A549 (cell line): ENCODE results near the gene WNT7B. TPM values are rescaled to one million over a fixed set of nuclear protein-coding genes. Genes with fewer than 3 reads are reported as not detected.

Experiments used
- ATAC-seq, 2 experiments: fragments of 200-7000 bp in 1 of 2; fragments of >200 bp in 1 of 2; cut with Nextera tagmentation in 1 of 2; cut with Tn5 transposase in 1 of 2; 3 replicates each; pipeline versions ENCODE4 v1.8.0 to v1.9.1; 2018 to 2020; ENCODE audit warnings: mild to moderate bottlenecking in 1 of 2, moderate library complexity in 1 of 2
- CTCF ChIA-PET: fragments of 300-600 bp; sonication (Branson Sonifier 250); formaldehyde crosslinking; extraction: SDS; loops from one replicate; lab custom pipeline; 2021; ENCODE audit warnings: antibody characterized with exemption, inconsistent platforms; lab: Yijun Ruan, JAX
- POLR2A ChIA-PET: fragments of 350-600 bp; formaldehyde crosslinking; extraction: SDS; loops from one replicate; lab custom pipeline; 2021; ENCODE audit warnings: antibody characterized with exemption, inconsistent platforms; lab: Yijun Ruan, JAX
- DNase-seq, 2 experiments: peaks; one replicate each; pipeline versions ENCODE4 v3.0.0 to v3.0.0-alpha.2; 2011 to 2016; ENCODE audit warnings: low read depth in 1 of 2, low spot score in 1 of 2
- FAIRE-seq: peaks from 2 replicates; lab custom pipeline; 2011; peaks lifted over from hg19 to GRCh38; lab: Jason Lieb, UNC
- H3K27ac ChIP-seq, 2 experiments: fragments of >200 bp; sonication (Bioruptor Twin); formaldehyde crosslinking; 3 replicates each; pipeline ENCODE4 v1.5.1; 2016 to 2017
- H3K4me1 ChIP-seq: fragments of >200 bp; sonication (Bioruptor Twin); formaldehyde crosslinking; 3 replicates; pipeline ENCODE4 v1.6.1; 2016
- H3K4me2 ChIP-seq: fragments of >200 bp; sonication (Bioruptor Twin); formaldehyde crosslinking; 3 replicates; pipeline ENCODE4 v1.6.1; 2016
- H3K4me3 ChIP-seq: fragments of >200 bp; sonication (Bioruptor Twin); formaldehyde crosslinking; 3 replicates; pipeline ENCODE4 v1.5.1; 2016
- H3K9me3 ChIP-seq: fragments of >200 bp; sonication (Bioruptor Twin); formaldehyde crosslinking; 3 replicates; pipeline ENCODE4 v1.6.1; 2016
- ATOH8 ChIP-seq: fragments of 250-450 bp; sonication (Bioruptor Pico); IDR thresholded peaks from 2 replicates; pipeline ENCODE4 v1.5.0; 2020; ENCODE audit warnings: low read depth, mild to moderate bottlenecking, moderate library complexity
- CBX8 ChIP-seq: fragments of 200-600 bp; sonication (generic); IDR thresholded peaks from 2 replicates; pipeline ENCODE4 v1.6.1; 2016
- CHD2 ChIP-seq: fragments of 150-350 bp; IDR thresholded peaks from 2 replicates; pipeline ENCODE4 v1.6.1; 2014; ENCODE audit warnings: low read length; ENCODE audit not compliant: partially characterized antibody
- EP300 ChIP-seq, 2 experiments: fragments of >200 bp; sonication (Bioruptor Twin); formaldehyde crosslinking; IDR thresholded peaks; 2 replicates in 1 of 2; 3 replicates in 1 of 2; pipeline ENCODE4 v1.6.1; 2016 to 2017
- FOXS1 ChIP-seq: fragments of 250-450 bp; sonication (Bioruptor Pico); IDR thresholded peaks from 2 replicates; pipeline ENCODE4 v1.5.0; 2020; ENCODE audit warnings: mild to moderate bottlenecking, moderate library complexity
- GATA3 ChIP-seq: IDR thresholded peaks from 2 replicates; pipeline ENCODE4 v1.6.1; 2012; ENCODE audit warnings: borderline replicate concordance
- HDAC2 ChIP-seq: fragments of 200-600 bp; sonication (generic); IDR thresholded peaks from 2 replicates; pipeline ENCODE4 v1.6.1; 2016
- HEYL ChIP-seq: fragments of 250-450 bp; sonication (Bioruptor Pico); IDR thresholded peaks from 2 replicates; pipeline ENCODE4 v1.8.0; 2021; ENCODE audit warnings: mild to moderate bottlenecking, moderate library complexity
- HOXA7 ChIP-seq: fragments of 250-450 bp; sonication (Bioruptor Pico); IDR thresholded peaks from 2 replicates; pipeline ENCODE4 v1.5.0; 2020; ENCODE audit warnings: mild to moderate bottlenecking, moderate library complexity
- JUN ChIP-seq, 2 experiments: fragments of >200 bp; sonication (Bioruptor Twin); formaldehyde crosslinking; IDR thresholded peaks; 2 replicates in 1 of 2; 3 replicates in 1 of 2; pipeline ENCODE4 v1.6.1; 2016 to 2017
- MAFK ChIP-seq: fragments of 450-650 bp; IDR thresholded peaks from 2 replicates; pipeline ENCODE4 v1.6.1; 2014; ENCODE audit not compliant: partially characterized antibody
- NFE2L2 ChIP-seq: fragments of 150-350 bp; conservative IDR thresholded peaks from 2 replicates; pipeline ENCODE4 v1.6.1; 2014; ENCODE audit warnings: low read length
- PHF8 ChIP-seq: fragments of 200-600 bp; sonication (generic); IDR thresholded peaks from 2 replicates; pipeline ENCODE4 v1.6.1; 2016; ENCODE audit warnings: low read depth, mild to moderate bottlenecking, antibody characterized with exemption, moderate library complexity, borderline replicate concordance
- POLR2AphosphoS2 ChIP-seq: conservative IDR thresholded peaks from 2 replicates; pipeline ENCODE4 v1.6.1; 2012; ENCODE audit warnings: low read length, improper control_type of control experiment, inconsistent platforms
- RCOR1 ChIP-seq: fragments of 150-350 bp; IDR thresholded peaks from 2 replicates; pipeline ENCODE4 v1.6.1; 2014; ENCODE audit warnings: antibody characterized with exemption, low read length, low read depth
- RFX5 ChIP-seq: fragments of 450-650 bp; IDR thresholded peaks from 2 replicates; pipeline ENCODE4 v1.7.1; 2014; ENCODE audit warnings: antibody characterized with exemption, mild to moderate bottlenecking, moderate library complexity
- SREBF2 ChIP-seq: fragments of 450-650 bp; IDR thresholded peaks from 2 replicates; pipeline ENCODE4 v1.6.1; 2014; ENCODE audit warnings: mild to moderate bottlenecking, moderate library complexity
- TP53 ChIP-seq: fragments of 250-450 bp; sonication (Bioruptor Pico); IDR thresholded peaks from 2 replicates; pipeline ENCODE4 v1.5.0; 2021; ENCODE audit warnings: mild to moderate bottlenecking, moderate library complexity
- ZC3H11A ChIP-seq: fragments of 450-650 bp; IDR thresholded peaks from 2 replicates; pipeline ENCODE4 v1.6.1; 2014; ENCODE audit warnings: antibody characterized with exemption, mild to moderate bottlenecking
- ZSCAN20 ChIP-seq: fragments of 250-450 bp; sonication (Bioruptor Pico); IDR thresholded peaks from 2 replicates; pipeline ENCODE4 v1.8.0; 2022; ENCODE audit warnings: mild to moderate bottlenecking, moderate library complexity
- WGBS: methylation state at CpG from one replicate; pipeline ENCODE4 v1.1.6; 2017; ENCODE audit errors: missing lambda C conversion rate; 5-methylcytosine and 5-hydroxymethylcytosine counted together
- polyA plus RNA-seq, 4 experiments: library from polyadenylated mRNA; depleted of rRNA in 3 of 4; stranded (reverse); fragments of >200 nt; fragmentation: RNase III in 1 of 4; extraction: RNeasy Plus Mini Kit Qiagen cat#74134 plus additional on column Dnase treatment in 1 of 4; gene quantifications; 2 replicates in 3 of 4; 3 replicates in 1 of 4; pipeline ENCODE4 v1.2.3, GENCODE V29; 2011 to 2017
- TF ChIP-seq, protein P1 (sequence below): IDR thresholded peaks from 2 replicates; pipeline ENCODE4 v1.6.1; 2012
- TF ChIP-seq, protein P2 (sequence below): fragments of 200-600 bp; sonication (generic); IDR thresholded peaks from 2 replicates; pipeline ENCODE4 v1.6.1; 2016; ENCODE audit warnings: antibody characterized with exemption, mild to moderate bottlenecking, moderate library complexity
- TF ChIP-seq, protein P3 (sequence below): fragments of 150-350 bp; IDR thresholded peaks from 2 replicates; pipeline ENCODE4 v1.6.1; 2014; ENCODE audit warnings: low read depth, mild to moderate bottlenecking, low read length

Gene WNT7B
- polyA plus RNA-seq, 2 of the 4 experiments (the other 2 are of a cell fraction) = 16.9 to 80.8 TPM

DNA sequence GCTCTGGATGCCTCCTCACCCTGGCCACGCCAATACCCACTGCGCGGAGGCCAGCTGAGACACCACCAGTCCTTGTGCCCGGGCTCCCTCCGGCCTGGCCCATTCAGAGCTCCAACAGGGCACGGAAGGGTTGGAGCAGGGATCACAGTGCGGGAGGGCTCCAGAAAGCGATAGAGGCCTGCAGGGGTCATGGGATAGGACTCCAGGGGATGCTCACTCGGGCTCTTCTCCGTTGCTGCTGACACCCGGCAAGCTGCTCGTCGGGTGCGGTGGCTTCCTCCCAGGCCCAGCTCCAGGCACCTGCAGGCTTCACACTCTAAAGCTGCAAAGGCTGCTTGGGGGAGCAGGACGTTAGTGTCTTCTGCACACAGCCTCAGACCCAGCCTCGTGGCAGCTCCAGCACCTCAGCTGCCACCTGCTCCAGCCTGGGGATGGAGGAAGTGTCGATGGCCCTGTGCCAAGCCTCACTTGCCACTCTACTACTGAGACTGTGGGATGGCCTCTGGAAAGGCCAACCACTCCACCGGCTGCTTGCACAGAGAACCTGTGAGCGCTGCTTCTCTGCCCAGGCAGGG is 10.6 kb downstream of the WNT7B start:
- ATAC-seq (no peak), DNase-seq (no peak), FAIRE-seq (no peak)
- WGBS = 77% methylated on average over 9 of the region's 19 CpGs
- H3K4me1 ChIP-seq = peaks cover 100% of the 10 kb centered on the region
- no peak overlapping the region for H3K4me3 ChIP-seq
- CTCF ChIA-PET = interaction anchor here (0.6 to 2.3 kb wide), 5 partner anchors 25 to 413 kb away, joined by 3 to 7 read pairs (median 3); no protein-coding TSS in a partner anchor
- POLR2A ChIA-PET = no interaction called here
- H3K4me2 ChIP-seq = peak overlapping the region; percentile 63; the same call in 2 of the 3 replicates
- peak overlapping the region in 1 of 2 experiments; percentile 88; a peak in 3 of 6 replicates for H3K27ac ChIP-seq
- TF ChIP-seq EP300 (IDR thresholded peaks at IDR 0.05) (no peak), SREBF2 (no peak), FOXS1 (CRISPR knock-in tag) (no peak), ZC3H11A (no peak), HDAC2 (no peak), POLR2AphosphoS2 (no peak), PHF8 (no peak)
- TF ChIP-seq, all 56 proteins: peak for 0
- no peaks in the 10 kb centered on the region for H3K9me3 ChIP-seq

DNA sequence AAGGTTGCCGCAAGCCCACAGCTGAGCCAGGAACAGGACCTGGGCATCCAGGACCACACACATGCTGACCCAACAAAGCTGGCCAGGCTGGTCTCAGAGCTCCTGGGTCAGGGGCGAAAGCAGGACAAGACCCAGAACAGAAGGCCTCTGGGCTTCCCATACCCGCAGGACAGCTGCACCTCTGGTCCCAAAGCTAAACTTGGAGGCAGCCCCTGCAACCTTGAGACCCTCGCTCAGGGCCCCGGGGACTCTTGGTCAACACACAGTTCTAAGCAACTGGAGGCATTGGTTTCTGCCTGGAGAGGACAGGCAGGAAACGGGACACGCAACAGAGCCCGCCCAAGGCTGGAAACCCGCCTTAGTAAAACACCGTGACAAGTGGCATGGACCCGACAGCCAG is 11.4 kb downstream of the WNT7B start:
- ChIA-PET CTCF (interaction anchor here (0.6 to 2.3 kb wide), 6 partner anchors 9 to 412 kb away, joined by 3 to 7 read pairs (median 3); no protein-coding TSS in a partner anchor), POLR2A (no interaction called here)
- no peak for TF ChIP-seq POLR2AphosphoS2
- Histone ChIP-seq H3K4me3 (no peak overlapping the region), H3K27ac (peak overlapping the region in 1 of 2 experiments; percentile 88; a peak in 3 of 6 replicates), H3K4me1 (peaks cover 100% of the 10 kb centered on the region), H3K4me2 (peak overlapping the region; percentile 23; the same call in 2 of the 3 replicates), H3K9me3 (no peaks in the 10 kb centered on the region)
- FAIRE-seq = no peak
- no peak for DNase-seq
- ATAC-seq = no peak
- WGBS = 94% methylated on average over 9 of the region's 11 CpGs

DNA sequence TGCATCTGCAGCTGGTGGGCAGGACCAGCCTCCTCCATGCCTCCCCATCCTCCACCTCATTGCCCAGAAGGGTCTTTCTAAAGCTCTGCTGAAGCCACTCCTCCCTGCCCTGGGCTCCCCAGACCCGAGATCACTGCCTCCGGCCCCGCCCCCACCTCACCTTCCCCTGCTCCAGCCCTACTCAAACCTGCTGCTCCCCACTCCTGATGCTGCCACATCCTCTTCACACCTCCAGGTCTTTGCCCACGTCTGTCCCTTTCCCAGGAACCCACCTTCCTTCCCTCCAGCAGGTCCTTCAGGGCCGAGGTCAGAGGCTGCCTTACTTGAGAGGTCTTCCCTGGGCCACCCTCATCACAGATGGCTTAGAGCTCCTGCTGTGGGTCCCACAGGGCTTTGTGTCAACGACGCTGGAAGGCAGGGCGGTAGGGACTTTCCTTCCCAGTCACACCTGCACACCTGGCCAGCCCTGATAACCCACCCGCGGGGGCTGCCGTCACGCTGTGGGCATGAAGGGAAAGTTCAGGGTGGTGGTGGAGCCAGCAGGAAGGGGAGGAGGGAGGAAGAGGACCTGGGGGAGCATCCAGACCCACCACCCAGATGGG is 11.9 kb downstream of the WNT7B start:
- no peak for ATAC-seq
- H3K27ac ChIP-seq = peak overlapping the region in 1 of 2 experiments; percentile 88; a peak in 3 of 6 replicates
- FAIRE-seq = no peak

DNA sequence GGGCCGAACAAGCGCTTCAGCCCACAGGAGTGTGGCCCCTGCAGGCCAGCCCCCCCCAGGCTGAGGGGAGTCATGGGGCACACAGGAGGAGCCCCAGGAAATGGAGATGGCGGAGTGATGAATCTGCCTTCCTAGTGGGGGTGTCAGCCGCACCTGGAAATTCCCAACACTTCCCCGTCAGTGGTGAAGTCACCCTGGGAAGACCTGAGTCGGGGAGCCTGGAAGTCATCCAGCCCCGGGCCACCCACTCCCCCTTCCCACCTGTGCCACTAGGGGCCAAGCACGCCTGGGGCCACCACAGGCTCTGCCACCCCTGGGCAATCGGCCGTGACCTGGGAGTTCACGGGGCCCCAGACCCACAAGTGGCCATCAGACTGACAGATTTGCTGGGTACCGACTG is 12.6 kb downstream of the WNT7B start:
- H3K27ac ChIP-seq = peak overlapping the region in 1 of 2 experiments; percentile 88; a peak in 3 of 6 replicates
- FAIRE-seq = no peak
- POLR2A ChIA-PET = no interaction called here
- TF ChIP-seq HOXA7 (no peak), TP53 (no peak), JUN (IDR thresholded peaks at IDR 0.05) (no peak), HDAC2 (no peak), GATA3 (no peak), MAFK (no peak), HEYL (CRISPR knock-in tag) (no peak), RCOR1 (no peak), RFX5 (no peak), PHF8 (no peak)
- TF ChIP-seq, protein P1, sequence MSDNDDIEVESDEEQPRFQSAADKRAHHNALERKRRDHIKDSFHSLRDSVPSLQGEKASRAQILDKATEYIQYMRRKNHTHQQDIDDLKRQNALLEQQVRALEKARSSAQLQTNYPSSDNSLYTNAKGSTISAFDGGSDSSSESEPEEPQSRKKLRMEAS = no peak
- TF ChIP-seq, protein P2, sequence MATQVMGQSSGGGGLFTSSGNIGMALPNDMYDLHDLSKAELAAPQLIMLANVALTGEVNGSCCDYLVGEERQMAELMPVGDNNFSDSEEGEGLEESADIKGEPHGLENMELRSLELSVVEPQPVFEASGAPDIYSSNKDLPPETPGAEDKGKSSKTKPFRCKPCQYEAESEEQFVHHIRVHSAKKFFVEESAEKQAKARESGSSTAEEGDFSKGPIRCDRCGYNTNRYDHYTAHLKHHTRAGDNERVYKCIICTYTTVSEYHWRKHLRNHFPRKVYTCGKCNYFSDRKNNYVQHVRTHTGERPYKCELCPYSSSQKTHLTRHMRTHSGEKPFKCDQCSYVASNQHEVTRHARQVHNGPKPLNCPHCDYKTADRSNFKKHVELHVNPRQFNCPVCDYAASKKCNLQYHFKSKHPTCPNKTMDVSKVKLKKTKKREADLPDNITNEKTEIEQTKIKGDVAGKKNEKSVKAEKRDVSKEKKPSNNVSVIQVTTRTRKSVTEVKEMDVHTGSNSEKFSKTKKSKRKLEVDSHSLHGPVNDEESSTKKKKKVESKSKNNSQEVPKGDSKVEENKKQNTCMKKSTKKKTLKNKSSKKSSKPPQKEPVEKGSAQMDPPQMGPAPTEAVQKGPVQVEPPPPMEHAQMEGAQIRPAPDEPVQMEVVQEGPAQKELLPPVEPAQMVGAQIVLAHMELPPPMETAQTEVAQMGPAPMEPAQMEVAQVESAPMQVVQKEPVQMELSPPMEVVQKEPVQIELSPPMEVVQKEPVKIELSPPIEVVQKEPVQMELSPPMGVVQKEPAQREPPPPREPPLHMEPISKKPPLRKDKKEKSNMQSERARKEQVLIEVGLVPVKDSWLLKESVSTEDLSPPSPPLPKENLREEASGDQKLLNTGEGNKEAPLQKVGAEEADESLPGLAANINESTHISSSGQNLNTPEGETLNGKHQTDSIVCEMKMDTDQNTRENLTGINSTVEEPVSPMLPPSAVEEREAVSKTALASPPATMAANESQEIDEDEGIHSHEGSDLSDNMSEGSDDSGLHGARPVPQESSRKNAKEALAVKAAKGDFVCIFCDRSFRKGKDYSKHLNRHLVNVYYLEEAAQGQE = no peak

More for the DNA sequence above, 11.9 kb downstream of the WNT7B start:
- Histone ChIP-seq H3K4me3 (no peak overlapping the region), H3K4me1 (peaks cover 100% of the 10 kb centered on the region), H3K4me2 (peak overlapping the region; percentile 25; the same call in 1 of the 3 replicates), H3K9me3 (no peaks in the 10 kb centered on the region)
- no peak for TF ChIP-seq NFE2L2
- no peak for TF ChIP-seq ZSCAN20
- TF ChIP-seq GATA3 = no peak
- TF ChIP-seq ZC3H11A = no peak
- no peak for TF ChIP-seq CBX8
- TF ChIP-seq CHD2 = no peak
- no peak for TF ChIP-seq MAFK
- TF ChIP-seq, protein P3, sequence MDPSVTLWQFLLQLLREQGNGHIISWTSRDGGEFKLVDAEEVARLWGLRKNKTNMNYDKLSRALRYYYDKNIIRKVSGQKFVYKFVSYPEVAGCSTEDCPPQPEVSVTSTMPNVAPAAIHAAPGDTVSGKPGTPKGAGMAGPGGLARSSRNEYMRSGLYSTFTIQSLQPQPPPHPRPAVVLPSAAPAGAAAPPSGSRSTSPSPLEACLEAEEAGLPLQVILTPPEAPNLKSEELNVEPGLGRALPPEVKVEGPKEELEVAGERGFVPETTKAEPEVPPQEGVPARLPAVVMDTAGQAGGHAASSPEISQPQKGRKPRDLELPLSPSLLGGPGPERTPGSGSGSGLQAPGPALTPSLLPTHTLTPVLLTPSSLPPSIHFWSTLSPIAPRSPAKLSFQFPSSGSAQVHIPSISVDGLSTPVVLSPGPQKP = no peak
- TF ChIP-seq ATOH8 = no peak
- CTCF ChIA-PET = interaction anchor here (0.9 to 2.3 kb wide), 4 partner anchors 9 to 411 kb away, joined by 3 to 7 read pairs (median 4); no protein-coding TSS in a partner anchor
- no peak for DNase-seq
- WGBS = 73% methylated on average over 11 of the region's 12 CpGs
- POLR2A ChIA-PET = no interaction called here

More for the DNA sequence above, 12.6 kb downstream of the WNT7B start:
- no peak for DNase-seq
- WGBS = 69% methylated on average over 7 of the region's 12 CpGs
- no peaks in the 10 kb centered on the region for H3K9me3 ChIP-seq
- peaks cover 98% of the 10 kb centered on the region for H3K4me1 ChIP-seq
- H3K4me3 ChIP-seq = no peak overlapping the region
- no peak overlapping the region; the same call in 2 of the 3 replicates for H3K4me2 ChIP-seq
- ATAC-seq = no peak
- CTCF ChIA-PET = no interaction called here
